Measurements from ENCODE around the gene IFT74. TPM values are rescaled to one million over a fixed set of nuclear protein-coding genes. Genes with fewer than 3 reads are reported as not detected.

Gene IFT74
- total and polyA plus RNA-seq, 9 of the 15 experiments (the other 6 are each of a cell fraction or from before 2014, with no cell fraction given), result 6.1 to 13.2 (median 9.3) TPM

GRCh38 chr9:27043176-27043575 is 87.0 kb downstream of the IFT74 start:
- H3K9me1 ChIP-seq (ENCODE audit: control insufficient read depth, insufficient read depth, low read length), result no peaks in the 10 kb centered on the region
- H3K36me3 ChIP-seq (ENCODE audit: control insufficient read depth, insufficient read depth, low read length), result no peaks in the 10 kb centered on the region
- no peak overlapping the region for H3K27ac ChIP-seq (ENCODE audit: extremely low read depth, low read depth, low read length)
- CTCF ChIA-PET (ENCODE audit: low intra/inter-chr PET ratio), result no interaction called here
- in situ Hi-C loops (cut with MboI), result no loop called here
- no TSS peak for BruUV-seq (replicated peaks)
- DNase-seq (ENCODE audit: extremely low read depth in 1 of 4, low spot score in 3 of 4), result no peak
- no peaks in the 10 kb centered on the region for H3K27me3 ChIP-seq (ENCODE audit: control insufficient read depth in 2 of 2, insufficient read depth in 2 of 2, low read length in 2 of 2)
- no peaks in the 10 kb centered on the region for H4K20me1 ChIP-seq (replicated peaks; ENCODE audit: control insufficient read depth, insufficient read depth, low read length)
- H3K4me3 ChIP-seq, result no peak overlapping the region
- H3K9ac ChIP-seq (ENCODE audit: insufficient read depth in 1 of 2, low read depth in 2 of 2, low read length in 2 of 2), result no peak overlapping the region
- H2AFZ ChIP-seq (ENCODE audit: low read depth, low read length), result no peak overlapping the region
- H3K4me1 ChIP-seq (replicated peaks in 1 of 2; ENCODE audit: control insufficient read depth in 2 of 2, insufficient read depth in 2 of 2, low read length in 2 of 2), result no peaks in the 10 kb centered on the region
- intact Hi-C loops (cut with micrococcal nuclease), result no loop called here
- ATAC-seq, result no peak
- 43% methylated on average over 1 of the region's 2 CpGs for WGBS (ENCODE audit: insufficient coverage, low coverage, missing lambda C conversion rate)
- POLR2A ChIA-PET, result interaction anchor here (0.6 kb wide), 1 partner anchor 520 kb away, joined by 3 read pairs; no protein-coding TSS in a partner anchor
- H3K9me3 ChIP-seq (replicated peaks; ENCODE audit: control insufficient read depth, insufficient read depth, low read depth, low read length), result no peaks in the 10 kb centered on the region
- no peak overlapping the region for H3K4me2 ChIP-seq (ENCODE audit: insufficient read depth, low read length)
- H3K79me2 ChIP-seq (ENCODE audit: control insufficient read depth, insufficient read depth, low read length), result no peaks in the 10 kb centered on the region
- FAIRE-seq, result no peak
- TF ChIP-seq PHB (CRISPR knock-in tag; IDR thresholded peaks at IDR 0.05) (no peak), GATA2 (CRISPR knock-in tag; IDR thresholded peaks at IDR 0.05) (no peak), DLX4 (CRISPR knock-in tag; IDR thresholded peaks at IDR 0.05) (no peak), ZNF512 (tag; IDR thresholded peaks at IDR 0.05) (no peak), ZNF311 (CRISPR knock-in tag; IDR thresholded peaks at IDR 0.05) (no peak), ZBTB26 (CRISPR knock-in tag; IDR thresholded peaks at IDR 0.05) (no peak), TCF7L2 (IDR thresholded peaks at IDR 0.05; ENCODE audit: low read depth, low read length) (no peak), FOXP4 (CRISPR knock-in tag; IDR thresholded peaks at IDR 0.05; ENCODE audit: borderline replicate concordance) (no peak), HMGXB4 (CRISPR knock-in tag; IDR thresholded peaks at IDR 0.05) (no peak), FOXJ3 (CRISPR knock-in tag; IDR thresholded peaks at IDR 0.05) (no peak), TSC22D4 (tag; IDR thresholded peaks at IDR 0.05) (no peak), ATF4 (CRISPR knock-in tag; IDR thresholded peaks at IDR 0.05) (no peak), CBX3 (IDR thresholded peaks at IDR 0.05; ENCODE audit: borderline replicate concordance in 1 of 2, low read length in 2 of 2) (no peak)
